IMR-90 (cell line): ENCODE results near the gene ADGRV1. TPM values are rescaled to one million over a fixed set of nuclear protein-coding genes. Genes with fewer than 3 reads are reported as not detected.

ENCODE experiments used
- ATAC-seq: fragments of 200-7000 bp; cut with Tn5 transposase; 2 replicates; pipeline ENCODE4 v1.9.1; 2020; ENCODE audit warnings: low read depth, mild to moderate bottlenecking, moderate library complexity
- BruUV-seq: library from RNA; stranded (reverse); fragments of 400-500 nt; replicated peaks from 2 replicates; lab custom pipeline; 2021; lab: Mats Ljungman, UMichigan
- CTCF ChIA-PET: fragments of 300-600 bp; formaldehyde crosslinking; extraction: SDS; loops from one replicate; lab custom pipeline; 2021; ENCODE audit warnings: antibody characterized with exemption; lab: Yijun Ruan, JAX
- POLR2A ChIA-PET: fragments of 300-600 bp; sonication (Branson Sonifier 250); formaldehyde crosslinking; loops from one replicate; lab custom pipeline; 2022; ENCODE audit warnings: antibody characterized with exemption; ENCODE audit not compliant: unreplicated experiment; lab: Charles Lee
- DNase-seq: peaks from one replicate; pipeline ENCODE4 v3.0.0; 2013
- H2AFZ ChIP-seq: replicated peaks from 2 replicates; pipeline ENCODE3; 2013; ENCODE audit warnings: low read length, mild to moderate bottlenecking; ENCODE audit not compliant: poor library complexity
- H2AK5ac ChIP-seq: 2 replicates; pipeline ENCODE4 v1.6.1; 2013; ENCODE audit warnings: low read depth, low read length, inconsistent platforms
- H2AK9ac ChIP-seq: replicated peaks from 2 replicates; pipeline ENCODE3; 2013; ENCODE audit warnings: mild to moderate bottlenecking, low read depth, low read length, moderate library complexity; ENCODE audit not compliant: poor library complexity
- H2BK120ac ChIP-seq: 2 replicates; pipeline ENCODE4 v1.6.1; 2013; ENCODE audit warnings: low read depth, low read length, inconsistent platforms
- H2BK15ac ChIP-seq: 3 replicates; pipeline ENCODE4 v1.6.1; 2013; ENCODE audit warnings: low read depth, low read length, inconsistent platforms
- H2BK20ac ChIP-seq: 2 replicates; pipeline ENCODE4 v1.6.1; 2013; ENCODE audit warnings: low read depth, mild to moderate bottlenecking, inconsistent platforms, low read length, moderate library complexity
- H2BK5ac ChIP-seq: 2 replicates; pipeline ENCODE4 v1.6.1; 2013; ENCODE audit warnings: mild to moderate bottlenecking, low read depth, low read length, inconsistent platforms; ENCODE audit not compliant: poor library complexity, severe bottlenecking
- H3K14ac ChIP-seq: replicated peaks from 2 replicates; pipeline ENCODE4 v1.6.1; 2013; ENCODE audit warnings: low read depth, low read length, inconsistent platforms
- H3K18ac ChIP-seq: 2 replicates; pipeline ENCODE4 v1.6.1; 2013; ENCODE audit warnings: low read depth, low read length, control low read depth
- H3K23ac ChIP-seq: 2 replicates; pipeline ENCODE4 v1.6.1; 2013; ENCODE audit warnings: low read depth, low read length, inconsistent platforms
- H3K27ac ChIP-seq: 2 replicates; pipeline ENCODE4 v1.5.1; 2013; ENCODE audit warnings: mild to moderate bottlenecking, control low read depth, low read length; ENCODE audit not compliant: insufficient read depth
- H3K27me3 ChIP-seq: 2 replicates; pipeline ENCODE4 v1.6.1; 2013; ENCODE audit warnings: low read length; ENCODE audit not compliant: control insufficient read depth, insufficient read depth
- H3K36me3 ChIP-seq: 2 replicates; pipeline ENCODE4 v1.6.1; 2013; ENCODE audit warnings: low read length, mixed read lengths; ENCODE audit not compliant: control insufficient read depth, insufficient read depth
- H3K4ac ChIP-seq: 2 replicates; pipeline ENCODE4 v1.6.1; 2013; ENCODE audit warnings: low read depth, low read length, inconsistent platforms
- H3K4me1 ChIP-seq: 2 replicates; pipeline ENCODE4 v1.6.1; 2013; ENCODE audit warnings: low read length, mixed read lengths; ENCODE audit not compliant: control insufficient read depth, insufficient read depth
- H3K4me2 ChIP-seq: 2 replicates; pipeline ENCODE4 v1.6.1; 2013; ENCODE audit warnings: low read depth, mild to moderate bottlenecking, control low read depth, low read length, moderate library complexity
- H3K4me3 ChIP-seq: 2 replicates; pipeline ENCODE4 v1.5.1; 2013; ENCODE audit warnings: low read depth, mild to moderate bottlenecking, control low read depth, low read length, moderate library complexity; ENCODE audit not compliant: insufficient read depth
- H3K56ac ChIP-seq: 2 replicates; pipeline ENCODE4 v1.6.1; 2013; ENCODE audit warnings: low read length, inconsistent platforms; ENCODE audit not compliant: insufficient read depth; ENCODE audit errors: extremely low read depth
- H3K79me1 ChIP-seq, 2 experiments: 2 replicates each; pipeline ENCODE4 v1.6.1; 2013; ENCODE audit warnings: low read length in 2 of 2, inconsistent platforms in 1 of 2, low read depth in 1 of 2
- H3K9ac ChIP-seq: 2 replicates; pipeline ENCODE4 v1.6.1; 2013; ENCODE audit warnings: low read depth, low read length, control low read depth
- H3K9me1 ChIP-seq: 2 replicates; pipeline ENCODE4 v1.6.1; 2013; ENCODE audit warnings: low read length, inconsistent platforms; ENCODE audit not compliant: insufficient read depth
- H3K9me3 ChIP-seq: 2 replicates; pipeline ENCODE4 v1.6.1; 2013; ENCODE audit warnings: low read length; ENCODE audit not compliant: control insufficient read depth, insufficient read depth
- H4K20me1 ChIP-seq: 2 replicates; pipeline ENCODE4 v1.6.1; 2013; ENCODE audit warnings: low read length, inconsistent platforms; ENCODE audit not compliant: insufficient read depth
- H4K5ac ChIP-seq: 2 replicates; pipeline ENCODE4 v1.6.1; 2013; ENCODE audit warnings: mild to moderate bottlenecking, low read depth, low read length, control low read depth
- H4K8ac ChIP-seq, 2 experiments: 2 replicates each; pipeline ENCODE4 v1.6.1; 2013; ENCODE audit warnings: low read depth in 2 of 2, low read length in 2 of 2, control low read depth in 1 of 2, inconsistent platforms in 1 of 2
- H4K91ac ChIP-seq: 2 replicates; pipeline ENCODE4 v1.6.1; 2013; ENCODE audit warnings: low read depth, low read length, inconsistent platforms; ENCODE audit not compliant: insufficient read depth
- BHLHE40 ChIP-seq: fragments of 150-350 bp; IDR thresholded peaks from 2 replicates; pipeline ENCODE4 v1.6.1; 2016; ENCODE audit warnings: mild to moderate bottlenecking, low read depth, low read length
- SMC3 ChIP-seq: fragments of 150-350 bp; IDR thresholded peaks from 2 replicates; pipeline ENCODE4 v1.6.1; 2016; ENCODE audit warnings: low read depth, mild to moderate bottlenecking, antibody characterized with exemption, low read length, moderate library complexity
- WGBS, 2 experiments: methylation state at CpG; one replicate each; pipeline versions ENCODE4 v1.1.5 to v1.1.7; 2013; ENCODE audit warnings: missing lambda C conversion rate in 2 of 2; ENCODE audit not compliant: insufficient read length in 1 of 2; ENCODE audit errors: extremely low coverage in 2 of 2; 5-methylcytosine and 5-hydroxymethylcytosine counted together
- dilution Hi-C: fragments of 300-500 bp; cut with HindIII; formaldehyde crosslinking; loops from one replicate; pipeline ENCODE4 v1.14.3; 2018; ENCODE audit warnings: low sequenced_read_pairs; ENCODE audit not compliant: unreplicated experiment
- in situ Hi-C: fragments of 300-500 bp; cut with MboI; formaldehyde crosslinking; loops from 3 replicates; pipeline ENCODE4 v1.14.3; 2019; ENCODE audit warnings: low sequenced_read_pairs, inconsistent platforms, mixed read lengths
- intact Hi-C: fragments of 100-400 bp; cut with micrococcal nuclease; formaldehyde crosslinking; loops from 2 replicates; pipeline ENCODE4 v1.10.0; 2022
- polyA plus RNA-seq, 3 experiments: library from polyadenylated mRNA; depleted of rRNA; stranded (reverse); fragments of >200 nt; gene quantifications; 2 replicates each; pipeline ENCODE4 v1.2.3, GENCODE V29; 2012; ENCODE audit warnings: low replicate concordance in 1 of 3
- total RNA-seq: library from RNA; depleted of rRNA; stranded (reverse); fragments of >200 nt; gene quantifications from 2 replicates; pipeline ENCODE4 v1.2.3, GENCODE V29; 2012

Gene ADGRV1
- total and polyA plus RNA-seq, 2 of the 4 experiments (the other 2 are of a cell fraction) = under 0.01 TPM; not detected in 1

GRCh38 chr5:90792725-90793124, 234.1 kb downstream of the ADGRV1 start:
- Histone ChIP-seq H4K91ac (no peak overlapping the region), H3K9ac (no peak overlapping the region), H3K4me1 (no peaks in the 10 kb centered on the region), H3K14ac (no peak overlapping the region), H4K5ac (no peak overlapping the region), H4K20me1 (no peaks in the 10 kb centered on the region), H3K23ac (no peak overlapping the region), H3K9me1 (no peaks in the 10 kb centered on the region), H2AK5ac (no peak overlapping the region), H3K27me3 (no peaks in the 10 kb centered on the region), H2BK5ac (no peak overlapping the region), H4K8ac (no peak overlapping the region), H3K4ac (no peak overlapping the region), H2BK20ac (no peak overlapping the region), H2AFZ (no peak overlapping the region), H3K4me3 (no peak overlapping the region), H3K56ac (no peak overlapping the region), H3K36me3 (no peaks in the 10 kb centered on the region), H3K79me1 (no peaks in the 10 kb centered on the region), H3K18ac (no peak overlapping the region), H3K27ac (no peak overlapping the region), H3K9me3 (no peaks in the 10 kb centered on the region), H2AK9ac (no peak overlapping the region), H2BK120ac (no peak overlapping the region), H3K4me2 (no peak overlapping the region), H2BK15ac (no peak overlapping the region)
- TF ChIP-seq SMC3 (no peak), BHLHE40 (peak; percentile 36; the same call in 1 of the 2 replicates)
- ChIA-PET CTCF (interaction anchor here (1.2 to 1.3 kb wide), 2 partner anchors 9 to 10 kb away, joined by 4 to 6 read pairs; no protein-coding TSS in a partner anchor), POLR2A (no interaction called here)
- dilution Hi-C loops = no loop called here
- BruUV-seq = no TSS peak
- intact Hi-C loops = no loop called here
- DNase-seq (no peak), ATAC-seq (no peak)
- in situ Hi-C loops = no loop called here
- no CpG with 5 or more reads among the region's 3 CpGs for WGBS, 2 experiments
